Keratinocyte (primary cell): ENCODE measurements around the gene SPEM2. TPM values are rescaled to one million over a fixed set of nuclear protein-coding genes. Genes with fewer than 3 reads are reported as not detected.

Experiments
- DNase-seq: peaks from one replicate; pipeline ENCODE4 v3.0.0-alpha.2; 2011; ENCODE audit warnings: low read depth, missing footprints, low spot score
- FAIRE-seq: peaks from 2 replicates; lab custom pipeline; 2011; peaks lifted over from hg19 to GRCh38; lab: Jason Lieb, UNC
- H2AFZ ChIP-seq: 2 replicates; pipeline ENCODE4 v1.6.0; 2012; ENCODE audit warnings: low read length, control low read depth, inconsistent platforms; ENCODE audit not compliant: control insufficient read depth
- H3K27ac ChIP-seq: 2 replicates; pipeline ENCODE4 v1.5.1; 2011; ENCODE audit warnings: low read length; ENCODE audit not compliant: control insufficient read depth, insufficient read depth
- H3K27me3 ChIP-seq: 3 replicates; pipeline ENCODE4 v1.6.0; 2011; ENCODE audit warnings: low read length; ENCODE audit not compliant: control insufficient read depth, insufficient read depth; ENCODE audit errors: extremely low read depth
- H3K36me3 ChIP-seq, 2 experiments: 2 replicates in 1 of 2; 3 replicates in 1 of 2; pipeline ENCODE4 v1.5.1; 2011; ENCODE audit warnings: low read length in 2 of 2, mild to moderate bottlenecking in 1 of 2; ENCODE audit not compliant: control insufficient read depth in 2 of 2, insufficient read depth in 2 of 2; ENCODE audit errors: extremely low read depth in 1 of 2
- H3K4me1 ChIP-seq: 3 replicates; pipeline ENCODE4 v1.5.1; 2011; ENCODE audit warnings: low read length; ENCODE audit not compliant: control insufficient read depth, insufficient read depth; ENCODE audit errors: extremely low read depth
- H3K4me2 ChIP-seq: 3 replicates; pipeline ENCODE4 v1.6.0; 2011; ENCODE audit warnings: low read depth, low read length; ENCODE audit not compliant: control insufficient read depth, insufficient read depth; ENCODE audit errors: extremely low read depth
- H3K4me3 ChIP-seq, 3 experiments: fragments of 200-600 bp in 1 of 3; sonication (generic) in 1 of 3; 2 replicates in 2 of 3; 3 replicates in 1 of 3; pipeline ENCODE4 v1.5.1; 2011 to 2016; ENCODE audit warnings: low read length in 3 of 3, mild to moderate bottlenecking in 3 of 3, control low read depth in 2 of 3, inconsistent platforms in 1 of 3, low read depth in 1 of 3, mixed read lengths in 1 of 3, mixed run types in 1 of 3, moderate library complexity in 1 of 3; ENCODE audit not compliant: control insufficient read depth in 2 of 3, insufficient read depth in 2 of 3; ENCODE audit errors: extremely low read depth in 1 of 3
- H3K79me2 ChIP-seq: 2 replicates; pipeline ENCODE4 v1.6.0; 2012; ENCODE audit warnings: low read length; ENCODE audit not compliant: control insufficient read depth, insufficient read depth
- H3K9ac ChIP-seq: 3 replicates; pipeline ENCODE4 v1.6.0; 2011; ENCODE audit warnings: low read length; ENCODE audit not compliant: control insufficient read depth, insufficient read depth; ENCODE audit errors: extremely low read depth
- H3K9me1 ChIP-seq: 3 replicates; pipeline ENCODE4 v1.6.0; 2011; ENCODE audit warnings: low read length; ENCODE audit not compliant: control insufficient read depth, insufficient read depth; ENCODE audit errors: extremely low read depth
- H3K9me3 ChIP-seq: 2 replicates; pipeline ENCODE4 v1.5.1; 2012; ENCODE audit warnings: low read depth, low read length; ENCODE audit not compliant: control insufficient read depth
- H4K20me1 ChIP-seq: 3 replicates; pipeline ENCODE4 v1.6.0; 2011; ENCODE audit warnings: low read length; ENCODE audit not compliant: control insufficient read depth, insufficient read depth; ENCODE audit errors: extremely low read depth
- EZH2 ChIP-seq: IDR thresholded peaks from one replicate; pipeline ENCODE4 v1.6.1; 2012; ENCODE audit warnings: inconsistent platforms, mild to moderate bottlenecking, low read length, moderate library complexity
- dilution Hi-C: fragments of 300-500 bp; cut with MboI; formaldehyde crosslinking; loops from one replicate; pipeline ENCODE4 v1.7.0; 2020; ENCODE audit warnings: low sequenced_read_pairs; ENCODE audit not compliant: extremely low pct_ligation_motif_present
- polyA plus RNA-seq, 5 experiments: library from polyadenylated mRNA; depleted of rRNA in 3 of 5; stranded (reverse) in 3 of 5; stranded (forward) in 1 of 5; unstranded in 1 of 5; fragments of >200 nt; gene quantifications; 1 replicate in 1 of 5; 2 replicates in 3 of 5; 3 replicates in 1 of 5; pipeline versions ENCODE4 v1.2.1 to v1.2.3, GENCODE V29; 2011 to 2012; ENCODE audit warnings: missing spikeins in 2 of 5, low read depth in 1 of 5, low replicate concordance in 1 of 5
- TF ChIP-seq, protein P1 (sequence below), 3 experiments: IDR thresholded peaks in 1 of 3; conservative IDR thresholded peaks in 1 of 3; optimal IDR thresholded peaks in 1 of 3; 2 replicates in 2 of 3; 3 replicates in 1 of 3; pipeline versions ENCODE3 to v1.5.1; 2011; ENCODE audit warnings: low read length in 3 of 3, mild to moderate bottlenecking in 3 of 3, moderate library complexity in 2 of 3, control low read depth in 1 of 3, inconsistent platforms in 1 of 3; ENCODE audit not compliant: insufficient read depth in 2 of 3; ENCODE audit errors: extremely low read depth in 1 of 3

The SPEM2 gene
- polyA plus RNA-seq, 1 donor (not counting 4 experiments of a cell fraction or from before 2014, with no cell fraction given), result not detected

DNA sequence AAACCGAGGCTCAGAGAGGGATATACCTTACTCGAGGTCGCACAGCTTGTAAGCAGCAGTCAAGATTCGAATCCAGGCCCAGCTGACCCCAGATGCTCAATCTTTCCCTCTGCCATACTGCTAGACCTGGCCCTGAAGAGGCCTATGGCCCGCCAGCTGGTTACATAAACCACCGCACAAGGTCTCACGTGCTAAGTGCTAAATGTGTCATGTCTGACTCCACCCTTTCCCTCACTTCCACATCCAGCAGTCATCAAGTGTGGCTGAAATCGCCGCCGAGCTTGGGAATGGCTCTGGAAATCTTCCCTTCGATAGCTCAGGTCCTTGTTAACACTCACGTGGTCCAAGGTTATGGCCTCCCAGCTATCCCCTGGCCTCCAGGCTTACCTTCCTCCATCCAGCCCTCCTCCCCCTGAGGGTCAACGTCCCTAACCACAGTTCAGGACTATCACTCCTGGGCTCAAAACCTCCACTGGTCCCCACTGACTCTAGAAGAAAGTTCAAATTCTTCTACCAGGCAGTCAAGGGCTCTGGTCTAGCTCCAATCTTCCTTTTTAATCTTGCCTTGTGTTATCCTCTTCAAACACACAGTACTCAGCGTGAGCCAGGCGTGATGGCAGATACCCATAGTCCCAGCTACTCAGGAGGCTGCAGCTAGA is 50.5 kb downstream of the SPEM2 start:
- Histone ChIP-seq H4K20me1 (peaks cover 10% of the 10 kb centered on the region), H3K4me1 (peaks cover 42% of the 10 kb centered on the region), H3K36me3 (no peaks in the 10 kb centered on the region), H3K27me3 (no peaks in the 10 kb centered on the region), H3K9ac (peak overlapping the region; percentile 74), H3K4me3 (peak overlapping the region in 2 of 3 experiments; percentile 19 to 44), H2AFZ (peak overlapping the region; percentile 8), H3K4me2 (peak overlapping the region; percentile 99), H3K9me3 (no peaks in the 10 kb centered on the region), H3K9me1 (peaks cover 8% of the 10 kb centered on the region), H3K79me2 (peaks cover 79% of the 10 kb centered on the region), H3K27ac (peak overlapping the region; percentile 95)
- peak; percentile 88 for FAIRE-seq
- TF ChIP-seq, protein P1, sequence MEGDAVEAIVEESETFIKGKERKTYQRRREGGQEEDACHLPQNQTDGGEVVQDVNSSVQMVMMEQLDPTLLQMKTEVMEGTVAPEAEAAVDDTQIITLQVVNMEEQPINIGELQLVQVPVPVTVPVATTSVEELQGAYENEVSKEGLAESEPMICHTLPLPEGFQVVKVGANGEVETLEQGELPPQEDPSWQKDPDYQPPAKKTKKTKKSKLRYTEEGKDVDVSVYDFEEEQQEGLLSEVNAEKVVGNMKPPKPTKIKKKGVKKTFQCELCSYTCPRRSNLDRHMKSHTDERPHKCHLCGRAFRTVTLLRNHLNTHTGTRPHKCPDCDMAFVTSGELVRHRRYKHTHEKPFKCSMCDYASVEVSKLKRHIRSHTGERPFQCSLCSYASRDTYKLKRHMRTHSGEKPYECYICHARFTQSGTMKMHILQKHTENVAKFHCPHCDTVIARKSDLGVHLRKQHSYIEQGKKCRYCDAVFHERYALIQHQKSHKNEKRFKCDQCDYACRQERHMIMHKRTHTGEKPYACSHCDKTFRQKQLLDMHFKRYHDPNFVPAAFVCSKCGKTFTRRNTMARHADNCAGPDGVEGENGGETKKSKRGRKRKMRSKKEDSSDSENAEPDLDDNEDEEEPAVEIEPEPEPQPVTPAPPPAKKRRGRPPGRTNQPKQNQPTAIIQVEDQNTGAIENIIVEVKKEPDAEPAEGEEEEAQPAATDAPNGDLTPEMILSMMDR (optimal IDR thresholded peaks at IDR 0.05 in 1 of 3, IDR thresholded peaks at IDR 0.05 in 1 of 3, conservative IDR thresholded peaks at IDR 0.05 in 1 of 3; ENCODE audit: extremely low read depth in 1 of 3, insufficient read depth in 2 of 3, low read length in 3 of 3), result no peak
- TF ChIP-seq EZH2, result no peak
- no peak for DNase-seq
- dilution Hi-C loops, result no loop called here

- H3K9me1 ChIP-seq, result peaks cover 6% of the 10 kb centered on the region
- H3K27me3 ChIP-seq, result no peaks in the 10 kb centered on the region
- FAIRE-seq, result peak; percentile 99
- no peak for TF ChIP-seq EZH2
- TF ChIP-seq, protein P1 (optimal IDR thresholded peaks at IDR 0.05 in 1 of 3, IDR thresholded peaks at IDR 0.05 in 1 of 3, conservative IDR thresholded peaks at IDR 0.05 in 1 of 3; ENCODE audit: extremely low read depth in 1 of 3, insufficient read depth in 2 of 3, low read length in 3 of 3), result no peak
- H3K79me2 ChIP-seq, result peaks cover 73% of the 10 kb centered on the region
- H3K4me3 ChIP-seq, result peak overlapping the region in 2 of 3 experiments; percentile 67 to 82
- peak; percentile 87 for DNase-seq
- H3K4me2 ChIP-seq, result peak overlapping the region; percentile 99
- peak overlapping the region; percentile 95 for H3K27ac ChIP-seq
- no peaks in the 10 kb centered on the region for H3K9me3 ChIP-seq
- H2AFZ ChIP-seq, result no peak overlapping the region
- peaks cover 42% of the 10 kb centered on the region for H3K4me1 ChIP-seq
- dilution Hi-C loops, result no loop called here
- H4K20me1 ChIP-seq, result peaks cover 10% of the 10 kb centered on the region
- peak overlapping the region; percentile 75 for H3K9ac ChIP-seq
- no peaks in the 10 kb centered on the region for H3K36me3 ChIP-seq
Measured at GRCh38 chr17:7476494-7476893, 51.1 kb downstream of the SPEM2 start.
